Measurements from ENCODE around the gene CLTCL1. TPM values are rescaled to one million over a fixed set of nuclear protein-coding genes. Genes with fewer than 3 reads are reported as not detected.

CLTCL1 gene
- total RNA-seq, 1 donor from 2014 or later, result 13.5 TPM

DNA sequence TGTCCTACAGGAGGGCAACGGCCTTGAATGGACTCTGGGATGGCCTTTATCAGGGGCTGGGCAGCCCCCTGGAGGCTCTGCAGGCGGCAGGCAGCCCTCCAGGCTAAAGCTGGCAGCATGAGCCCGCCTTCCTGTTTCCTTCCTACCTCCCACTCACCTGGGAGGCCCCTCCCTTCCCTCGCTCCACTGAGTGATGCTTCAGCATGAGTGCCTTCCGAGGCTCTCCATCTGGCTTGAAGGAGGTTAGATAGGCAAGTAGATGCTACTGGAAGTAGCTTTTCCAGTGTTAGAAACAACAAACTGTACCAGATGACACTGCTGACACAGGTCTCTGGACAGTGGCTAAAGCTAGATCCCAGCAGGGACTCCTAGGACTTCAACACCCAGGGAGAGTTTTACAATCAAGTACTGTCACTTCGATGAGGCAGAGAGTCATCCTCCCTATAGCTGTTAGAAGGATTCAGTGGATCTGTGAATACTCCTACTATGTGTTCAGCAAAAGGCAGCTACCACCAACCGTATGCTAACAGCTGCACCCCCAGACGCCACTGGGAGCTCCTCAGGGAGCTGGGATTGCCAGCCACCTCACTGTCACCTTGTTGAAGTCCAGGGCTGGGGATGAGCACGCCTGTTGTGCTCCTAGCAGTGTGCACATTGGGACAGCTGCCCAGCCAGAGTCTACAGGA, 108.9 kb downstream of the CLTCL1 start:
- peaks cover 3% of the 10 kb centered on the region for H3K36me3 Mint-ChIP-seq (ENCODE audit: low read depth, unreplicated experiment)
- no peak overlapping the region for H3K4me3 Mint-ChIP-seq (ENCODE audit: unreplicated experiment)

DNA sequence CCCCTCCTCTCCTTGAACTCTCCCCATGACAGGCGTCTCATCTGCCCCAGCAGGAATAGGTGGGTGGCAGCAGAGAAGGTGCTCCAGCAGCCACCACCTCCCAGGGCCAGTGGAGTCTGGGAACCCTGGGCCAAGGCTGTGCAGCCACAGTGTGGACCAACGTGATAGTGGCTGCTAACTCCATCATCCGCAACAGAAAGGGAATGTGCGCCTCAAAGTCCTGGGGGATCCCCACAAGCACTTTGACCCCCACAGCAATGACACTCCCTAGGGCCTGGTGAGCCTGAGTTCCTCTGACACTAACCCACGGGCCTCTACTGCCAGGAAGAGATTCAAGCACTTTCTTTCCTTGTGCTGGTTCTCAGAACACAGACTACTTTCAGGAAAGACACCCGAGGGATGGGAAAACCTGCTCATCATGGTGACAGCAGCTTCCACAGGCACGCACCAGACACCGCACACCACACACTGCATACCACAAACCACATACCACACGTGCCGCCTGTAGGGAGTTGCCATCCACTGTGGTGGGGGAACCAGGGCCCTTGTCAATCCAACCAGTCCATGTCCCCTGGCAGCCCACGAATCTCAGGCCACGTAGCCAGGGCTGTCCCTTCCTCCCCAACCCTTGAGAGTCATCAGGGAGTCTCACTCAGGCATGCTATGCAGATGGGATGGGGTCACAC, 109.6 kb downstream of the CLTCL1 start:
- H3K27ac Mint-ChIP-seq (ENCODE audit: unreplicated experiment), result no peak overlapping the region
- DNase-seq (ENCODE audit: low spot score), result no peak
- H3K4me1 Mint-ChIP-seq (ENCODE audit: unreplicated experiment), result peaks cover 7% of the 10 kb centered on the region
- H3K4me3 Mint-ChIP-seq (ENCODE audit: unreplicated experiment), result no peak overlapping the region
- no peaks in the 10 kb centered on the region for H3K9me3 Mint-ChIP-seq (ENCODE audit: unreplicated experiment)
- peaks cover 10% of the 10 kb centered on the region for H3K27me3 Mint-ChIP-seq (ENCODE audit: unreplicated experiment)
- peaks cover 3% of the 10 kb centered on the region for H3K36me3 Mint-ChIP-seq (ENCODE audit: low read depth, unreplicated experiment)
- TF ChIP-seq, protein P1, sequence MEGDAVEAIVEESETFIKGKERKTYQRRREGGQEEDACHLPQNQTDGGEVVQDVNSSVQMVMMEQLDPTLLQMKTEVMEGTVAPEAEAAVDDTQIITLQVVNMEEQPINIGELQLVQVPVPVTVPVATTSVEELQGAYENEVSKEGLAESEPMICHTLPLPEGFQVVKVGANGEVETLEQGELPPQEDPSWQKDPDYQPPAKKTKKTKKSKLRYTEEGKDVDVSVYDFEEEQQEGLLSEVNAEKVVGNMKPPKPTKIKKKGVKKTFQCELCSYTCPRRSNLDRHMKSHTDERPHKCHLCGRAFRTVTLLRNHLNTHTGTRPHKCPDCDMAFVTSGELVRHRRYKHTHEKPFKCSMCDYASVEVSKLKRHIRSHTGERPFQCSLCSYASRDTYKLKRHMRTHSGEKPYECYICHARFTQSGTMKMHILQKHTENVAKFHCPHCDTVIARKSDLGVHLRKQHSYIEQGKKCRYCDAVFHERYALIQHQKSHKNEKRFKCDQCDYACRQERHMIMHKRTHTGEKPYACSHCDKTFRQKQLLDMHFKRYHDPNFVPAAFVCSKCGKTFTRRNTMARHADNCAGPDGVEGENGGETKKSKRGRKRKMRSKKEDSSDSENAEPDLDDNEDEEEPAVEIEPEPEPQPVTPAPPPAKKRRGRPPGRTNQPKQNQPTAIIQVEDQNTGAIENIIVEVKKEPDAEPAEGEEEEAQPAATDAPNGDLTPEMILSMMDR (IDR thresholded peaks at IDR 0.05; ENCODE audit: unreplicated experiment), result no peak

More for the DNA sequence above, 108.9 kb downstream of the CLTCL1 start:
- Mint-ChIP-seq H3K9me3 (ENCODE audit: unreplicated experiment) (no peaks in the 10 kb centered on the region), H3K27ac (ENCODE audit: unreplicated experiment) (no peak overlapping the region), H3K27me3 (ENCODE audit: unreplicated experiment) (peaks cover 10% of the 10 kb centered on the region), H3K4me1 (ENCODE audit: unreplicated experiment) (peaks cover 7% of the 10 kb centered on the region)
- DNase-seq (ENCODE audit: low spot score), result no peak
- TF ChIP-seq, protein P1 (IDR thresholded peaks at IDR 0.05; ENCODE audit: unreplicated experiment), result no peak

DNA sequence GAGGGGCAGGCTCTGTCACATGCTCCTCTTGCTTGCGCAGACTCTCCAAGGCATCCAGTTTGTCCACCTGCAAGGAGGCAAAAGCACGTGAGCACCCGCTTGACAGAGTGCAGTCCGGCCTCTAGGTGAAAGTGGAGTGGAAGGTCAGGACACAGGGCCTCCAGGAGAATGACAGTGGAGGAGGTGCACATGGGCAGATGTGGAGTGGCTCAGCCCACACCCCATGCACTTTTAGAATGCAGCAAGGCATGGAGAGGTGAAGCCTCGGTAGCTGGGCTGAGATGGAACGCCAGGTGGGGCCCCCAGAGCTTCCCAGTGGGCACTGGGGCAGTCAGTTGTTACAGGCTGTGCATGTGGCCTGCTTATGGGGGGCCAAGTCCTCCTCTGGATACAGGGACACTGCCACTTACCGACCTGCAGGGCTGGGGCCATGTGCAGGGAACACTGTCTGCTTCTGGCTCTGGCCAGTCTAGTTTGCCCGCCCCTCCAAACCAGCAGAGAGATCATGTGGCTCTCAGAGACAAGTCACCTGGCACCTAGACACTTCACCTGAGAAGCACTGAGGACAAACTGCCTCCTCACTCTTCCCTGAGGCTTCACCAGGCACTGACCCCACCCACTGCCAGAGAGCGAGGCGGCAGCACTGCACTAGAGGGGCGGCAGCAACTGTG, 110.6 kb downstream of the CLTCL1 start:
- Mint-ChIP-seq H3K36me3 (ENCODE audit: low read depth, unreplicated experiment) (peaks cover 3% of the 10 kb centered on the region), H3K4me3 (ENCODE audit: unreplicated experiment) (no peak overlapping the region), H3K9me3 (ENCODE audit: unreplicated experiment) (no peaks in the 10 kb centered on the region), H3K4me1 (ENCODE audit: unreplicated experiment) (peaks cover 5% of the 10 kb centered on the region), H3K27me3 (ENCODE audit: unreplicated experiment) (peaks cover 10% of the 10 kb centered on the region), H3K27ac (ENCODE audit: unreplicated experiment) (no peak overlapping the region)
- TF ChIP-seq, protein P1 (IDR thresholded peaks at IDR 0.05; ENCODE audit: unreplicated experiment), result no peak
- DNase-seq (ENCODE audit: low spot score), result no peak

DNA sequence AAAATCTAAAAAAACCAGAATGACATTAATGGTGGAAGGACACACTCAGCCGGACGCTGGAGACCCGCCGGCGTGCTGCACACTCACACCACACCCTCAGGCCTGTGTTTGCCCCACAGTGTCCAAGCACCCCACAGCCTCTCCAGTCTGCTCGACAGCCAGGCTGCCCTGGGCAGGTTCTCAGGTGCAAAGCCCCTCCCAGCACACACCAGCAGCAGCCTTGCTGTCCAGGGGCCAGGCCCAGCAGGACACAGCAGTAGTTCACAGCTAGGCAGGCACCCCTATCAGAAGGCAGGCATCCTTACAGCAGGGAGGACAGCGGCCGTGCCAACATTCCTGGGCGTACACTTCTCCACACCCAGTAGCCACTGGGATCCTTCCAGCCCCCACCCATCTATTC, 111.3 kb downstream of the CLTCL1 start:
- H3K27ac Mint-ChIP-seq (ENCODE audit: unreplicated experiment), result no peak overlapping the region
- TF ChIP-seq, protein P1 (IDR thresholded peaks at IDR 0.05; ENCODE audit: unreplicated experiment), result no peak
- peaks cover 7% of the 10 kb centered on the region for H3K27me3 Mint-ChIP-seq (ENCODE audit: unreplicated experiment)
- peaks cover 3% of the 10 kb centered on the region for H3K36me3 Mint-ChIP-seq (ENCODE audit: low read depth, unreplicated experiment)
- no peak overlapping the region for H3K4me3 Mint-ChIP-seq (ENCODE audit: unreplicated experiment)
- no peaks in the 10 kb centered on the region for H3K9me3 Mint-ChIP-seq (ENCODE audit: unreplicated experiment)
- no peak for DNase-seq (ENCODE audit: low spot score)
- peaks cover 5% of the 10 kb centered on the region for H3K4me1 Mint-ChIP-seq (ENCODE audit: unreplicated experiment)

Measured in endothelial cell (in vitro differentiated cells).